ENCODE measurements around the gene PHKB. TPM values are rescaled to one million over a fixed set of nuclear protein-coding genes. Genes with fewer than 3 reads are reported as not detected.

PHKB gene
- total and polyA plus RNA-seq, 2 donors (not counting 3 experiments of a cell fraction or from before 2014, with no cell fraction given), result 30.1 to 61.0 TPM

GRCh38 chr16:47617732-47618131, 156.6 kb downstream of the PHKB start:
- H2AFZ ChIP-seq (ENCODE audit: low read depth, low read length), result no peak overlapping the region
- no peak for DNase-seq (ENCODE audit: low read depth, low spot score)
- TF ChIP-seq CTCF (IDR thresholded peaks at IDR 0.05; ENCODE audit: extremely low read depth in 1 of 2, insufficient read depth in 1 of 2, low read depth in 1 of 2, low read length in 2 of 2) (no peak), POLR2A (IDR thresholded peaks at IDR 0.05; ENCODE audit: low read depth, low read length) (no peak)

GRCh38 chr16:47622451-47623176, 161.5 kb downstream of the PHKB start:
- Histone ChIP-seq H3K27me3 (ENCODE audit: control insufficient read depth in 2 of 2, insufficient read depth in 2 of 2, low read length in 2 of 2) (no peaks in the 10 kb centered on the region), H3K4me1 (ENCODE audit: control insufficient read depth, extremely low read depth, insufficient read depth, low read length) (no peaks in the 10 kb centered on the region), H4K20me1 (replicated peaks; ENCODE audit: control insufficient read depth, extremely low read depth, insufficient read depth, low read length) (no peaks in the 10 kb centered on the region), H3K27ac (ENCODE audit: insufficient read depth, low read depth, low read length) (no peak overlapping the region), H3K9me3 (replicated peaks; ENCODE audit: control insufficient read depth, insufficient read depth, low read length) (no peaks in the 10 kb centered on the region), H3K79me2 (ENCODE audit: control insufficient read depth, insufficient read depth, low read length) (no peaks in the 10 kb centered on the region), H3K9me1 (replicated peaks; ENCODE audit: control insufficient read depth, extremely low read depth, insufficient read depth, low read length) (no peaks in the 10 kb centered on the region), H2AFZ (ENCODE audit: low read depth, low read length) (no peak overlapping the region), H3K4me2 (ENCODE audit: insufficient read depth, low read length) (no peak overlapping the region), H3K9ac (replicated peaks; ENCODE audit: extremely low read depth, insufficient read depth, low read length) (no peak overlapping the region), H3K36me3 (ENCODE audit: control insufficient read depth in 2 of 2, extremely low read depth in 1 of 2, insufficient read depth in 2 of 2, low read length in 2 of 2) (no peaks in the 10 kb centered on the region), H3K4me3 (replicated peaks in 1 of 3; ENCODE audit: insufficient read depth in 1 of 3, low read depth in 1 of 3, low read length in 3 of 3) (no peak overlapping the region)
- no TSS peak for BruUV-seq (replicated peaks)
- DNase-seq (ENCODE audit: low read depth, low spot score) (no peak), FAIRE-seq (no peak)
- intact Hi-C loops (cut with micrococcal nuclease) (no loop called here), dilution Hi-C loops (cut with MboI; ENCODE audit: extremely low pct_ligation_motif_present, low sequenced_read_pairs) (no loop called here)
- CTCF ChIA-PET, result interaction anchor here (0.9 to 1.3 kb wide), 3 partner anchors 13 to 22 kb away, joined by 3 read pairs; no protein-coding TSS in a partner anchor
- POLR2A ChIA-PET, result interaction anchor here (0.7 kb wide), 1 partner anchor 13 kb away, joined by 5 read pairs; no protein-coding TSS in a partner anchor
- no peak for TF ChIP-seq POLR2AphosphoS5 (IDR thresholded peaks at IDR 0.05; ENCODE audit: insufficient read depth, low read depth, low read length)
- TF ChIP-seq CTCF (IDR thresholded peaks at IDR 0.05; ENCODE audit: extremely low read depth in 1 of 2, insufficient read depth in 1 of 2, low read depth in 1 of 2, low read length in 2 of 2), result no peak
- no peak for TF ChIP-seq MYC (IDR thresholded peaks at IDR 0.05; ENCODE audit: low read depth, low read length)
- TF ChIP-seq EZH2 (IDR thresholded peaks at IDR 0.05; ENCODE audit: borderline replicate concordance, low read depth, low read length, severe bottlenecking), result no peak
- no peak for TF ChIP-seq GATA2 (IDR thresholded peaks at IDR 0.05; ENCODE audit: insufficient read depth, insufficient read length, low read depth, low read length)
- no peak for TF ChIP-seq POLR2A (IDR thresholded peaks at IDR 0.05; ENCODE audit: low read depth, low read length)
- no peak for TF ChIP-seq JUN (IDR thresholded peaks at IDR 0.05; ENCODE audit: borderline replicate concordance, insufficient read depth, insufficient read length, low read depth)
- no peak for TF ChIP-seq MAX (IDR thresholded peaks at IDR 0.05; ENCODE audit: insufficient read depth, insufficient read length)
- no peak for TF ChIP-seq FOS (IDR thresholded peaks at IDR 0.05; ENCODE audit: borderline replicate concordance, insufficient read depth, low read length)

More at GRCh38 chr16:47617732-47618131, 156.6 kb downstream of the PHKB start:
- Histone ChIP-seq H4K20me1 (replicated peaks; ENCODE audit: control insufficient read depth, extremely low read depth, insufficient read depth, low read length) (no peaks in the 10 kb centered on the region), H3K27ac (ENCODE audit: insufficient read depth, low read depth, low read length) (no peak overlapping the region), H3K9me3 (replicated peaks; ENCODE audit: control insufficient read depth, insufficient read depth, low read length) (no peaks in the 10 kb centered on the region), H3K4me1 (ENCODE audit: control insufficient read depth, extremely low read depth, insufficient read depth, low read length) (no peaks in the 10 kb centered on the region), H3K27me3 (ENCODE audit: control insufficient read depth in 2 of 2, insufficient read depth in 2 of 2, low read length in 2 of 2) (no peaks in the 10 kb centered on the region), H3K36me3 (ENCODE audit: control insufficient read depth in 2 of 2, extremely low read depth in 1 of 2, insufficient read depth in 2 of 2, low read length in 2 of 2) (no peaks in the 10 kb centered on the region), H3K4me2 (ENCODE audit: insufficient read depth, low read length) (no peak overlapping the region), H3K79me2 (ENCODE audit: control insufficient read depth, insufficient read depth, low read length) (no peaks in the 10 kb centered on the region), H3K4me3 (replicated peaks in 1 of 3; ENCODE audit: insufficient read depth in 1 of 3, low read depth in 1 of 3, low read length in 3 of 3) (no peak overlapping the region), H3K9ac (replicated peaks; ENCODE audit: extremely low read depth, insufficient read depth, low read length) (no peak overlapping the region), H3K9me1 (replicated peaks; ENCODE audit: control insufficient read depth, extremely low read depth, insufficient read depth, low read length) (no peaks in the 10 kb centered on the region)
- no peak for FAIRE-seq
- POLR2A ChIA-PET, result no interaction called here
- CTCF ChIA-PET, result no interaction called here
- dilution Hi-C loops (cut with MboI; ENCODE audit: extremely low pct_ligation_motif_present, low sequenced_read_pairs) (no loop called here), intact Hi-C loops (cut with micrococcal nuclease) (no loop called here)
- BruUV-seq (replicated peaks), result no TSS peak

Measured in endothelial cell of umbilical vein (primary cell).